Measurements from ENCODE around the gene DLG2. TPM values are rescaled to one million over a fixed set of nuclear protein-coding genes. Genes with fewer than 3 reads are reported as not detected.

DLG2 gene
- total RNA-seq, 3 donors from 2014 or later: 4.3 to 12.3 (median 6.9) TPM

DNA sequence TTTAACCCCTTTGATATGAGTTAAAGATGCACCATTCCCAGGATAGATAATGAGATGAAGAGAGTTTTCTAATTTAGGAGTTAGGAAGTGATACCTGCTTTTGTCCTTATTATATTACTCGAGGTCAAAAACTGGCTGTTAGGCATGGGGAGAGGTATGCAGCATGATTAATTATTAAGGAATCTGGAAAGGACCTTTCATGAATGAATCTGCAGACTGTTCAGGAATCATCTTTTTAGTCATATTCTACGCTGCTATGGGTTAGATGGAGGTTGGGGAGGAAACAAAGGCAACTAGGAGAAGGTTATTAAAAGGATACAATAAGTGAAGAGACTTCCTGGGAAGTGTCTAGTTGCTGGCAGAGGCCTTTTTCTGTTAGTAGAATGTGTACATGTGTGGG, 1848.5 kb downstream of the DLG2 start:
- intact Hi-C loops (cut with DNase I; ENCODE audit: low total_unique reads): no loop called here
- TF ChIP-seq, protein P1, sequence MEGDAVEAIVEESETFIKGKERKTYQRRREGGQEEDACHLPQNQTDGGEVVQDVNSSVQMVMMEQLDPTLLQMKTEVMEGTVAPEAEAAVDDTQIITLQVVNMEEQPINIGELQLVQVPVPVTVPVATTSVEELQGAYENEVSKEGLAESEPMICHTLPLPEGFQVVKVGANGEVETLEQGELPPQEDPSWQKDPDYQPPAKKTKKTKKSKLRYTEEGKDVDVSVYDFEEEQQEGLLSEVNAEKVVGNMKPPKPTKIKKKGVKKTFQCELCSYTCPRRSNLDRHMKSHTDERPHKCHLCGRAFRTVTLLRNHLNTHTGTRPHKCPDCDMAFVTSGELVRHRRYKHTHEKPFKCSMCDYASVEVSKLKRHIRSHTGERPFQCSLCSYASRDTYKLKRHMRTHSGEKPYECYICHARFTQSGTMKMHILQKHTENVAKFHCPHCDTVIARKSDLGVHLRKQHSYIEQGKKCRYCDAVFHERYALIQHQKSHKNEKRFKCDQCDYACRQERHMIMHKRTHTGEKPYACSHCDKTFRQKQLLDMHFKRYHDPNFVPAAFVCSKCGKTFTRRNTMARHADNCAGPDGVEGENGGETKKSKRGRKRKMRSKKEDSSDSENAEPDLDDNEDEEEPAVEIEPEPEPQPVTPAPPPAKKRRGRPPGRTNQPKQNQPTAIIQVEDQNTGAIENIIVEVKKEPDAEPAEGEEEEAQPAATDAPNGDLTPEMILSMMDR (IDR thresholded peaks at IDR 0.05): no peak
- TF ChIP-seq POLR2AphosphoS5 (IDR thresholded peaks at IDR 0.05) (no peak), POLR2A (IDR thresholded peaks at IDR 0.05) (no peak)
- no peaks in the 10 kb centered on the region for H3K4me1 ChIP-seq
- H3K9me3 ChIP-seq: no peaks in the 10 kb centered on the region
- no peak for DNase-seq (ENCODE audit: low spot score in 2 of 2)
- H3K36me3 ChIP-seq: no peaks in the 10 kb centered on the region
- H3K27ac ChIP-seq: no peak overlapping the region
- H3K4me3 ChIP-seq: no peak overlapping the region
- H3K27me3 ChIP-seq: no peaks in the 10 kb centered on the region

DNA sequence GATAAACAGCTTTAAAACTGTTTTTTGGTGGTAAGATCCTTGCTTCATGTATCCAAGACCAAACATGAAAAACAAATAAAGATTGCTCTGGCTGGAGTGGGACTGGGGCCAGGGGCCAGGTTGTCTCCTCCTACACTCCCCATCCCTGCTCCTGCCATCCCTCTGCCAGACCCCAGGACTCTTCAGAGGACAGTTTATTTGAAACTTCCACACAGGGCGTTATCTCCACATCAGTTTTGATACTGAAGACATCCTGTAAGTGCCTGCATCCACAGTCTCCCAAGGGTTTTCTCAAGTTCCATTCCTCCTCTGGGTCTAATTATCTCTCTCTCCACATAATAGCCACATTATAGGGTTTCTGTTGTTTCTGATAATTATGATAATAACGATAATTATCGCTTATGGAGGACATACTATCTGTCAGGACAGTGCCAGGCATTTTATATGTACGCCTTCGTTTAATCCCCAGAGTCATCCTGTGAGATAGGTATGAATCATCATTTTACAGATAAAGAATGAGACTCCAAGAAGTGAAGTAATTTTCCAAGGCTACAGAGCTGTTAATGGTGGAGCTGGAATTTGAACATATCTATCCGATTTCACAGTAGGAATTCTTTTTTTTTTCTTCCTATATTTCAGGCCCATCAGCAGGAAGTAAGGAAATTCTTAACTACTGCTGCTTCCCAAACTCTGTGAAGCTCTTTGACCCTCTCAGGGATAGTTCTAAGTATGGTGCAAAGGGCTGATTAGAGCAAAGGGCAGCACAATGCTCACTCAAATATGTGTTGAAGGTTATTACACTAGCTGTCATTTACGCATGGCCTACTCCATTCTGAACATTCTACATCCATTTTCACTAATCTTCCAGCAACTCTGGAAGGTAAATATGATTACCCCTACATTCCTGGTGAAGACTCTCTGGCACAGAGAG, 1852.9 kb downstream of the DLG2 start:
- no peak for TF ChIP-seq POLR2AphosphoS5 (IDR thresholded peaks at IDR 0.05)
- TF ChIP-seq, protein P1 (IDR thresholded peaks at IDR 0.05): no peak
- no peak for TF ChIP-seq POLR2A (IDR thresholded peaks at IDR 0.05)
- no peak for DNase-seq (ENCODE audit: low spot score in 2 of 2)

DNA sequence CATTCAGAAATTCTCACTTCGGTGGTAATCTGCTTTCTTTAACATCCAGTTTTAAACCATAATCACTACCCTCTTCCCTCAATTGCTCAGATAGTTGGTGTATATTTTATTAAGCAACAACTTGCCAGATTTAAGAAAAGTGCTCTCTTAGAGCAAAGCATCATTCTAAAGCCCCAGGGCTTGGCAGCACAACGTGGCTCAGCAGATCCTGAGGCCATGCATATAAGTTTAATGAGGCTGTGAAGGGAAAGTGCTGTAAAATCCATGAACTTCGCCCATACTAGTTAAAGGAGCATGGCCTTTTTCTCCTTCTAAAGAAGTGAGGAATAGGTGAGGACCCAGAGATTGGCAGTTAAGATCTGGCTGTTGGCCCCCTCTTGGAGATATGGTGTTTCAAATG, 1858.7 kb downstream of the DLG2 start:
- Histone ChIP-seq H3K27ac (no peak overlapping the region), H3K4me3 (no peak overlapping the region), H3K27me3 (no peaks in the 10 kb centered on the region), H3K36me3 (no peaks in the 10 kb centered on the region), H3K9me3 (no peaks in the 10 kb centered on the region), H3K4me1 (no peaks in the 10 kb centered on the region)
- DNase-seq (ENCODE audit: low spot score in 2 of 2): no peak
- TF ChIP-seq POLR2AphosphoS5 (IDR thresholded peaks at IDR 0.05) (no peak), POLR2A (IDR thresholded peaks at IDR 0.05) (no peak)
- TF ChIP-seq, protein P1 (IDR thresholded peaks at IDR 0.05): no peak
- intact Hi-C loops (cut with DNase I; ENCODE audit: low total_unique reads): loop anchor here (2.0 kb wide), 1 partner anchor 64 kb away; no protein-coding TSS in a partner anchor

More for the DNA sequence above, 1852.9 kb downstream of the DLG2 start:
- no peaks in the 10 kb centered on the region for H3K27me3 ChIP-seq
- H3K27ac ChIP-seq: no peak overlapping the region
- intact Hi-C loops (cut with DNase I; ENCODE audit: low total_unique reads): no loop called here
- H3K36me3 ChIP-seq: no peaks in the 10 kb centered on the region
- H3K4me1 ChIP-seq: no peaks in the 10 kb centered on the region
- H3K9me3 ChIP-seq: no peaks in the 10 kb centered on the region
- no peak overlapping the region for H3K4me3 ChIP-seq

DNA sequence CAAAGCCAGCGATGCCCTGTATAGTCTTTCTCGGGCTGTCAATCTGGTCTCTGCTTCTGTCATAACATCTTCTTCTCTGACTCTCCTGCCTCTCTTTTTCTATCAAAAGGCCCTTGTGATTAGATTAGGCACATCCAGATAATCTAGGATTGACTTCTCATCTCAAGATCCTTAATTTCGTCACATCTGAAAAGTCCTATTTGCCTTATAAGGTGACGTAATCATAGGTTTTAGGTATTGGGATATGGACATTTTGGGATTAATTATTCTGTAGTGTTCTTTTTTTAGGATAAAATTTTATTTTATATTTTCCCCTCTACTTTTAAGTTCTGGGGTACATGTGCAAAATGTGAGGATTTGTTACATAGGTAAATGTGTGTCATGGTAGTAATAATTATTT, 1860.2 kb downstream of the DLG2 start:
- no peak for DNase-seq (ENCODE audit: low spot score in 2 of 2)
- no peaks in the 10 kb centered on the region for H3K36me3 ChIP-seq
- intact Hi-C loops (cut with DNase I; ENCODE audit: low total_unique reads): no loop called here
- H3K9me3 ChIP-seq: no peaks in the 10 kb centered on the region
- H3K4me1 ChIP-seq: no peaks in the 10 kb centered on the region
- no peak overlapping the region for H3K4me3 ChIP-seq
- H3K27me3 ChIP-seq: no peaks in the 10 kb centered on the region
- no peak overlapping the region for H3K27ac ChIP-seq
- TF ChIP-seq, protein P1 (IDR thresholded peaks at IDR 0.05): no peak
- no peak for TF ChIP-seq POLR2A (IDR thresholded peaks at IDR 0.05)
- no peak for TF ChIP-seq POLR2AphosphoS5 (IDR thresholded peaks at IDR 0.05)

DNA sequence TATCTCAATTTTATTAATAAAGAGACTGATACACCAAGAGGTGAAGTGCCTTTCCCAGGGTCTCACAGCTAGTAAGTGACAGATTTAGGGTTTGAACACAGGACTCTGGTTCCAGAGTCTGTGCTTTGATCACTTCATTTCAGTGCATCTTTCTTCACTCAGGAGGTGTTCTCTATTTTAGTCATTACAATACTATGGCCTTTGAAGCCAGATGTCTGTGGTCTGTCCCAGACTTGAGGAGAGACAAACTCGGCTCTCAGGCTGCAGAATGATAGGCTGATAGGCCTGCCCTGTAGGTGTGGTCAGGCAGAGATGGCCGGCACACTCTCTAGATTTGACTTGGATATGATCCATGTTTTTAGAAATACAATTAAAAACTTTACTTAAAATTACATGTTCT, 1862.5 kb downstream of the DLG2 start:
- H3K36me3 ChIP-seq: no peaks in the 10 kb centered on the region
- no peaks in the 10 kb centered on the region for H3K27me3 ChIP-seq
- H3K9me3 ChIP-seq: no peaks in the 10 kb centered on the region
- no peak overlapping the region for H3K27ac ChIP-seq
- intact Hi-C loops (cut with DNase I; ENCODE audit: low total_unique reads): no loop called here
- TF ChIP-seq POLR2A (IDR thresholded peaks at IDR 0.05): no peak
- TF ChIP-seq, protein P1 (IDR thresholded peaks at IDR 0.05): no peak
- TF ChIP-seq POLR2AphosphoS5 (IDR thresholded peaks at IDR 0.05): no peak
- no peaks in the 10 kb centered on the region for H3K4me1 ChIP-seq
- H3K4me3 ChIP-seq: no peak overlapping the region
- no peak for DNase-seq (ENCODE audit: low spot score in 2 of 2)
